HepG2 (cell line): Measurements from ENCODE around the gene SV2B. TPM values are rescaled to one million over a fixed set of nuclear protein-coding genes. Genes with fewer than 3 reads are reported as not detected.

Experiments used
- ATAC-seq: fragments of 200-7000 bp; cut with Tn5 transposase; 3 replicates; pipeline ENCODE4 v1.9.1; 2020; ENCODE audit warnings: mild to moderate bottlenecking, moderate library complexity
- BruUV-seq: library from RNA; stranded (reverse); fragments of 400-500 nt; replicated peaks from 2 replicates; lab custom pipeline; 2021; lab: Mats Ljungman, UMichigan
- CTCF ChIA-PET: fragments of 300-600 bp; formaldehyde crosslinking; extraction: SDS; loops from one replicate; lab custom pipeline; 2021; ENCODE audit warnings: low total read pairs, inconsistent platforms, low intra/inter-chr PET ratio; lab: Yijun Ruan, JAX
- POLR2A ChIA-PET: fragments of 350-600 bp; sonication (Branson Sonifier 250); formaldehyde crosslinking; loops from one replicate; lab custom pipeline; 2020; ENCODE audit warnings: antibody characterized with exemption, inconsistent platforms; lab: Yijun Ruan, JAX
- DNase-seq: peaks from one replicate; pipeline ENCODE4 v3.0.0-alpha.2; 2015; ENCODE audit warnings: low spot score
- FAIRE-seq: peaks from 3 replicates; lab custom pipeline; 2011; peaks lifted over from hg19 to GRCh38; lab: Jason Lieb, UNC
- H2AFZ ChIP-seq: one replicate; pipeline ENCODE4 v1.6.1; 2011; ENCODE audit warnings: low read length, inconsistent platforms
- H3K27ac ChIP-seq: fragments of 300-600 bp; 3 replicates; pipeline ENCODE4 v1.8.0; 2011; ENCODE audit warnings: mixed run types, mild to moderate bottlenecking, mixed read lengths, low read length, inconsistent platforms; ENCODE audit not compliant: insufficient read depth; ENCODE audit errors: extremely low read length
- H3K27me3 ChIP-seq, 2 experiments: fragments of 200-600 bp in 1 of 2; 2 replicates in 1 of 2; 3 replicates in 1 of 2; pipeline versions ENCODE4 v1.6.0 to v1.8.0; 2011; ENCODE audit warnings: low read length in 2 of 2, mild to moderate bottlenecking in 2 of 2, moderate library complexity in 2 of 2, inconsistent platforms in 1 of 2; ENCODE audit not compliant: insufficient read depth in 2 of 2, control insufficient read depth in 1 of 2
- H3K36me3 ChIP-seq, 2 experiments: fragments of 200-600 bp in 1 of 2; replicated peaks in 1 of 2; 2 replicates in 1 of 2; 3 replicates in 1 of 2; pipeline versions ENCODE4 v1.5.1 to v1.8.0; 2011; ENCODE audit warnings: low read length in 2 of 2, inconsistent platforms in 1 of 2; ENCODE audit not compliant: insufficient read depth in 2 of 2, control insufficient read depth in 1 of 2
- H3K4me1 ChIP-seq: 2 replicates; pipeline ENCODE4 v1.5.1; 2012; ENCODE audit warnings: low read length, inconsistent platforms; ENCODE audit not compliant: insufficient read depth
- H3K4me2 ChIP-seq: 2 replicates; pipeline ENCODE4 v1.6.0; 2011; ENCODE audit warnings: low read depth, low read length, inconsistent platforms
- H3K4me3 ChIP-seq, 3 experiments: fragments of 200-600 bp in 1 of 3; sonication (generic), shearing (Covaris generic) in 1 of 3; replicated peaks in 1 of 3; 2 replicates each; pipeline ENCODE4 v1.5.1; 2011 to 2016; ENCODE audit warnings: low read length in 3 of 3, inconsistent platforms in 2 of 3, low read depth in 2 of 3, mild to moderate bottlenecking in 2 of 3, control low read depth in 1 of 3, mixed read lengths in 1 of 3; ENCODE audit not compliant: insufficient read depth in 1 of 3
- H3K79me2 ChIP-seq: one replicate; pipeline ENCODE4 v1.6.1; 2011; ENCODE audit warnings: low read length, inconsistent platforms; ENCODE audit not compliant: insufficient read depth
- H3K9ac ChIP-seq: 2 replicates; pipeline ENCODE4 v1.6.0; 2011; ENCODE audit warnings: mild to moderate bottlenecking, low read depth, low read length, inconsistent platforms; ENCODE audit not compliant: insufficient read depth
- H3K9me3 ChIP-seq: 2 replicates; pipeline ENCODE4 v1.5.1; 2012; ENCODE audit warnings: mild to moderate bottlenecking, low read length
- H4K20me1 ChIP-seq: 2 replicates; pipeline ENCODE4 v1.6.0; 2011; ENCODE audit warnings: inconsistent platforms, mild to moderate bottlenecking, low read length, moderate library complexity; ENCODE audit not compliant: insufficient read depth
- DRAP1 ChIP-seq: IDR thresholded peaks from 2 replicates; pipeline ENCODE4 v1.6.1; 2016; ENCODE audit warnings: missing genetic modification reagents, missing compliant biosample characterization
- HNRNPL ChIP-seq: fragments of 200-400 bp; formaldehyde crosslinking; IDR thresholded peaks from 2 replicates; pipeline ENCODE4 v1.6.1; 2017; ENCODE audit warnings: mild to moderate bottlenecking, low read depth, low read length
- LRRFIP1 ChIP-seq: sonication (generic); formaldehyde crosslinking; conservative IDR thresholded peaks from 2 replicates; pipeline ENCODE4 v1.4.0; 2020; ENCODE audit warnings: missing genetic modification reagents
- MED8 ChIP-seq: sonication (generic); formaldehyde crosslinking; IDR thresholded peaks from 2 replicates; pipeline ENCODE4 v1.8.1; 2023; ENCODE audit warnings: mild to moderate bottlenecking, missing genetic modification reagents; ENCODE audit not compliant: insufficient replicate concordance
- MXD4 ChIP-seq: IDR thresholded peaks from 2 replicates; pipeline ENCODE4 v1.6.1; 2016; ENCODE audit warnings: mild to moderate bottlenecking, missing biosample characterization, missing genetic modification reagents
- NBN ChIP-seq: fragments of 450-650 bp; conservative IDR thresholded peaks from 2 replicates; pipeline ENCODE4 v1.6.1; 2017
- NFIB ChIP-seq: sonication (generic); formaldehyde crosslinking; IDR thresholded peaks from 2 replicates; pipeline ENCODE4 v1.9.0; 2021; ENCODE audit warnings: missing genetic modification reagents, mild to moderate bottlenecking, borderline replicate concordance
- NFRKB ChIP-seq: fragments of 450-650 bp; IDR thresholded peaks from 2 replicates; pipeline ENCODE4 v1.6.1; 2017
- NR0B2 ChIP-seq: sonication (generic); formaldehyde crosslinking; IDR thresholded peaks from 2 replicates; pipeline ENCODE4 v1.4.0; 2020; ENCODE audit warnings: mild to moderate bottlenecking, missing genetic modification reagents
- RORA ChIP-seq: sonication (generic); formaldehyde crosslinking; IDR thresholded peaks from 2 replicates; pipeline ENCODE4 v1.5.0; 2020; ENCODE audit warnings: mild to moderate bottlenecking, missing genetic modification reagents, moderate library complexity
- RXRB ChIP-seq: IDR thresholded peaks from 2 replicates; pipeline ENCODE4 v1.6.1; 2016; ENCODE audit warnings: borderline replicate concordance, missing genetic modification reagents, missing compliant biosample characterization
- SOX13 ChIP-seq, 3 experiments: fragments of 450-650 bp in 1 of 3; sonication (generic) in 1 of 3; formaldehyde crosslinking in 1 of 3; IDR thresholded peaks in 2 of 3; conservative IDR thresholded peaks in 1 of 3; 2 replicates each; pipeline versions ENCODE4 v1.5.0 to v1.6.1; 2016 to 2020; ENCODE audit warnings: antibody characterized with exemption in 1 of 3, mild to moderate bottlenecking in 1 of 3, missing compliant biosample characterization in 1 of 3, missing genetic modification reagents in 1 of 3, moderate library complexity in 1 of 3
- SRSF4 ChIP-seq: fragments of 200-400 bp; formaldehyde crosslinking; IDR thresholded peaks from one replicate; pipeline ENCODE4 v1.6.1; 2018; ENCODE audit warnings: mild to moderate bottlenecking, low read depth, low read length, moderate library complexity; ENCODE audit not compliant: poor library complexity, severe bottlenecking
- ZNF101 ChIP-seq: sonication (generic); formaldehyde crosslinking; IDR thresholded peaks from 2 replicates; pipeline ENCODE4 v1.4.0; 2020; ENCODE audit warnings: mild to moderate bottlenecking, low read depth, missing genetic modification reagents, borderline replicate concordance
- ZNF414 ChIP-seq: sonication (generic); formaldehyde crosslinking; IDR thresholded peaks from 2 replicates; pipeline ENCODE4 v1.5.0; 2020; ENCODE audit warnings: missing genetic modification reagents
- ZNF674 ChIP-seq: sonication (generic); formaldehyde crosslinking; IDR thresholded peaks from 2 replicates; pipeline ENCODE4 v1.5.0; 2020; ENCODE audit warnings: low read depth, mild to moderate bottlenecking, missing genetic modification reagents
- ZNF75D ChIP-seq: sonication (generic); formaldehyde crosslinking; IDR thresholded peaks from 2 replicates; pipeline ENCODE4 v1.8.1; 2023; ENCODE audit warnings: missing genetic modification reagents, mild to moderate bottlenecking, borderline replicate concordance
- WGBS: methylation state at CpG from one replicate; pipeline ENCODE4 v1.1.6; 2017; ENCODE audit warnings: low lambda C conversion rate; 5-methylcytosine and 5-hydroxymethylcytosine counted together
- in situ Hi-C: cut with HindIII; loops from 2 replicates; pipeline ENCODE4 v1.10.0; 2017; ENCODE audit warnings: low pct_unique_long_range_greater_than_20kb; ENCODE audit not compliant: extremely low pct_ligation_motif_present
- intact Hi-C: fragments of 100-400 bp; cut with micrococcal nuclease; formaldehyde crosslinking; loops from one replicate; pipeline ENCODE4 v1.10.0; 2022; ENCODE audit not compliant: unreplicated experiment
- polyA plus RNA-seq, 8 experiments: library from polyadenylated mRNA; depleted of rRNA in 3 of 8; stranded (reverse) in 7 of 8; unstranded in 1 of 8; fragments of >200 nt; fragmentation: Illumina TruSeq in 4 of 8; extraction: Trizol in 4 of 8; gene quantifications; 2 replicates each; pipeline versions ENCODE4 v1.2.1 to v1.2.3, GENCODE V29; 2011 to 2016; ENCODE audit warnings: low read depth in 4 of 8, missing spikeins in 1 of 8, mixed read lengths in 1 of 8; ENCODE audit not compliant: insufficient read depth in 1 of 8
- total RNA-seq, 5 experiments: library from RNA; depleted of rRNA; stranded (reverse); fragments of >200 nt; fragmentation: Illumina TruSeq; extraction: Trizol; gene quantifications; 2 replicates each; pipeline ENCODE4 v1.2.3, GENCODE V29; 2016; ENCODE audit warnings: low read depth in 1 of 5
- TF ChIP-seq, protein P1 (sequence below): sonication (generic); formaldehyde crosslinking; IDR thresholded peaks from 2 replicates; pipeline ENCODE4 v1.4.0; 2020; ENCODE audit warnings: missing genetic modification reagents

Gene SV2B
- total and polyA plus RNA-seq, 2 of the 13 experiments (the other 11 are each of a cell fraction or from before 2014, with no cell fraction given), result not detected

DNA sequence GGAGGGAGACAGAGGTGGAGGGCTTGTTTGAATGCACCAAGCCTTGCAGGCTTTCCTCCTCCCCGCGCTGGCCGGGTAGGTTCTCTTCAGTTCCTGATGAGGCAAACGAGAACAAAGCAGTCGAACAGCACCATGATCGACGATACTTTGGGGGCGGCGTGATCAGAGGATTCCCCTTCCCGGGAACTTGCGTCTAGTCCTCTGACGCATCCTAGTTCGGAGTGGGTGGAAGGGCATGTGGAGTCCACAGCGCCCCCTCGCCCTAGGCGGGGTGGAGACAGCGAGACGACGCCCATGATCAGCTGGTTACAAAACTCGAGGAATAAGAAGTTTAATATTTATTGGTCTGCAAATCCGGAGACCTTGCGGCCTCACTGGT, 452 bp upstream of the SV2B start:
- FAIRE-seq, result no peak
- ATAC-seq, result peak; percentile 62
- Histone ChIP-seq H3K27ac (no peak overlapping the region), H3K4me2 (0 out of 2 replicates have a peak overlapping the region, but pooled peaks have one; percentile 10), H3K9ac (no peak overlapping the region), H3K4me1 (no peaks in the 10 kb centered on the region), H3K27me3 (peaks cover 2 to 46% of the 10 kb centered on the region in 2 experiments; a peak in 4 of 5 replicates), H3K36me3 (no peaks in the 10 kb centered on the region), H2AFZ (no peak overlapping the region), H3K9me3 (no peaks in the 10 kb centered on the region), H3K79me2 (no peaks in the 10 kb centered on the region), H4K20me1 (no peaks in the 10 kb centered on the region), H3K4me3 (0 out of 6 replicates have a peak overlapping the region, but pooled peaks of 1 of the 3 experiments have one; percentile 36)
- intact Hi-C loops (no loop called here), in situ Hi-C loops (no loop called here)
- WGBS, result 25% methylated on average over 12 of the region's 22 CpGs
- BruUV-seq, result no TSS peak
- ChIA-PET POLR2A (no interaction called here), CTCF (no interaction called here)
- no peak for DNase-seq
- TF ChIP-seq HNRNPL, result no peak
- no peak for TF ChIP-seq SRSF4
- TF ChIP-seq, protein P1, sequence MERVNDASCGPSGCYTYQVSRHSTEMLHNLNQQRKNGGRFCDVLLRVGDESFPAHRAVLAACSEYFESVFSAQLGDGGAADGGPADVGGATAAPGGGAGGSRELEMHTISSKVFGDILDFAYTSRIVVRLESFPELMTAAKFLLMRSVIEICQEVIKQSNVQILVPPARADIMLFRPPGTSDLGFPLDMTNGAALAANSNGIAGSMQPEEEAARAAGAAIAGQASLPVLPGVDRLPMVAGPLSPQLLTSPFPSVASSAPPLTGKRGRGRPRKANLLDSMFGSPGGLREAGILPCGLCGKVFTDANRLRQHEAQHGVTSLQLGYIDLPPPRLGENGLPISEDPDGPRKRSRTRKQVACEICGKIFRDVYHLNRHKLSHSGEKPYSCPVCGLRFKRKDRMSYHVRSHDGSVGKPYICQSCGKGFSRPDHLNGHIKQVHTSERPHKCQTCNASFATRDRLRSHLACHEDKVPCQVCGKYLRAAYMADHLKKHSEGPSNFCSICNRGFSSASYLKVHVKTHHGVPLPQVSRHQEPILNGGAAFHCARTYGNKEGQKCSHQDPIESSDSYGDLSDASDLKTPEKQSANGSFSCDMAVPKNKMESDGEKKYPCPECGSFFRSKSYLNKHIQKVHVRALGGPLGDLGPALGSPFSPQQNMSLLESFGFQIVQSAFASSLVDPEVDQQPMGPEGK (CRISPR knock-in tag), result no peak
- TF ChIP-seq SOX13 (IDR thresholded peaks at IDR 0.05), result no peak
- no peak for TF ChIP-seq SOX13 (CRISPR knock-in tag; conservative IDR thresholded peaks at IDR 0.05 in 1 of 2, IDR thresholded peaks at IDR 0.05 in 1 of 2)
- no peak for TF ChIP-seq NBN
- no peak for TF ChIP-seq ZNF75D (CRISPR knock-in tag)
- no peak for TF ChIP-seq ZNF674 (CRISPR knock-in tag)
- no peak for TF ChIP-seq NFRKB
- no peak for TF ChIP-seq ZNF414 (CRISPR knock-in tag)
- no peak for TF ChIP-seq ZNF101
- no peak for TF ChIP-seq RXRB (CRISPR knock-in tag)
- no peak for TF ChIP-seq NFIB (CRISPR knock-in tag)
- no peak for TF ChIP-seq DRAP1 (CRISPR knock-in tag)
- no peak for TF ChIP-seq NR0B2 (CRISPR knock-in tag)
- TF ChIP-seq LRRFIP1, result no peak
- TF ChIP-seq RORA (CRISPR knock-in tag), result no peak
- no peak for TF ChIP-seq MXD4 (CRISPR knock-in tag)
- TF ChIP-seq MED8 (CRISPR knock-in tag), result no peak
